Stimulated activated naive CD8-positive, alpha-beta T cell treated with anti-CD3 and anti-CD28 coated beads, Interleukin-15, Interleukin-2, amounts not matched to agents 100 ng/mL and 50 ng/mL, for 24 hours (primary cell): ENCODE results near the gene PLCL1.

Experiments
- H3K27ac Mint-ChIP-seq: one replicate; pipeline ENCODE4 v1.8.0; 2021; ENCODE audit warnings: mild to moderate bottlenecking, mixed read lengths
- H3K27me3 Mint-ChIP-seq: one replicate; pipeline ENCODE4 v1.8.0; 2021; ENCODE audit warnings: mixed read lengths
- H3K36me3 Mint-ChIP-seq: one replicate; pipeline ENCODE4 v1.8.0; 2021; ENCODE audit warnings: low read depth, mixed read lengths
- H3K4me1 Mint-ChIP-seq: one replicate; pipeline ENCODE4 v1.8.0; 2021; ENCODE audit warnings: low read depth, mixed read lengths
- H3K4me3 Mint-ChIP-seq: one replicate; pipeline ENCODE4 v1.8.0; 2021; ENCODE audit warnings: mild to moderate bottlenecking, mixed read lengths
- H3K9me3 Mint-ChIP-seq: one replicate; pipeline ENCODE4 v1.8.0; 2021; ENCODE audit warnings: mixed read lengths

PLCL1 gene

GRCh38 chr2:197801033-197801432 lies 3.4 kb upstream of the PLCL1 start:
- no peak overlapping the region for H3K4me3 Mint-ChIP-seq
- H3K4me1 Mint-ChIP-seq = peaks cover 21% of the 10 kb centered on the region
- H3K27me3 Mint-ChIP-seq = peaks cover 28% of the 10 kb centered on the region

GRCh38 chr2:197803033-197803444 lies 1.4 kb upstream of the PLCL1 start:
- no peaks in the 10 kb centered on the region for H3K36me3 Mint-ChIP-seq
- H3K27me3 Mint-ChIP-seq = peaks cover 22% of the 10 kb centered on the region
- H3K4me1 Mint-ChIP-seq = peaks cover 33% of the 10 kb centered on the region
- H3K9me3 Mint-ChIP-seq = no peaks in the 10 kb centered on the region
- peak overlapping the region; percentile 43 for H3K4me3 Mint-ChIP-seq
- H3K27ac Mint-ChIP-seq = no peak overlapping the region

More at GRCh38 chr2:197801033-197801432, 3.4 kb upstream of the PLCL1 start:
- Mint-ChIP-seq H3K9me3 (no peaks in the 10 kb centered on the region), H3K36me3 (no peaks in the 10 kb centered on the region), H3K27ac (no peak overlapping the region)

- Mint-ChIP-seq H3K4me1 (peaks cover 48% of the 10 kb centered on the region), H3K27ac (peak overlapping the region; percentile 58), H3K4me3 (peak overlapping the region; percentile 90), H3K36me3 (no peaks in the 10 kb centered on the region), H3K27me3 (peaks cover 17% of the 10 kb centered on the region), H3K9me3 (no peaks in the 10 kb centered on the region)
Observed at GRCh38 chr2:197804758-197805714, 643 bp downstream of the PLCL1 start.

GRCh38 chr2:197805715-197806633 lies 1.6 kb downstream of the PLCL1 start:
- peak overlapping the region; percentile 87 for H3K4me3 Mint-ChIP-seq
- peak overlapping the region; percentile 0 for H3K27ac Mint-ChIP-seq
- H3K36me3 Mint-ChIP-seq = no peaks in the 10 kb centered on the region
- H3K27me3 Mint-ChIP-seq = peaks cover 17% of the 10 kb centered on the region
- peaks cover 48% of the 10 kb centered on the region for H3K4me1 Mint-ChIP-seq
- H3K9me3 Mint-ChIP-seq = no peaks in the 10 kb centered on the region

- H3K36me3 Mint-ChIP-seq = no peaks in the 10 kb centered on the region
- H3K27me3 Mint-ChIP-seq = peaks cover 8% of the 10 kb centered on the region
- peaks cover 42% of the 10 kb centered on the region for H3K4me1 Mint-ChIP-seq
- H3K4me3 Mint-ChIP-seq = peak overlapping the region; percentile 22
- H3K9me3 Mint-ChIP-seq = no peaks in the 10 kb centered on the region
- H3K27ac Mint-ChIP-seq = no peak overlapping the region
Observed at GRCh38 chr2:197809064-197809463, 4.7 kb downstream of the PLCL1 start.

- peaks cover 45% of the 10 kb centered on the region for H3K4me1 Mint-ChIP-seq
- no peaks in the 10 kb centered on the region for H3K9me3 Mint-ChIP-seq
- H3K27me3 Mint-ChIP-seq = peaks cover 8% of the 10 kb centered on the region
- H3K27ac Mint-ChIP-seq = no peak overlapping the region
- no peaks in the 10 kb centered on the region for H3K36me3 Mint-ChIP-seq
- no peak overlapping the region for H3K4me3 Mint-ChIP-seq
Observed at GRCh38 chr2:197810016-197810415, 5.6 kb downstream of the PLCL1 start.

GRCh38 chr2:197810491-197810890 lies 6.1 kb downstream of the PLCL1 start:
- no peak overlapping the region for H3K4me3 Mint-ChIP-seq
- no peaks in the 10 kb centered on the region for H3K9me3 Mint-ChIP-seq
- peaks cover 45% of the 10 kb centered on the region for H3K4me1 Mint-ChIP-seq
- no peak overlapping the region for H3K27ac Mint-ChIP-seq
- no peaks in the 10 kb centered on the region for H3K36me3 Mint-ChIP-seq
- H3K27me3 Mint-ChIP-seq = peaks cover 7% of the 10 kb centered on the region

GRCh38 chr2:197813093-197813787 lies 8.8 kb downstream of the PLCL1 start:
- peaks cover 30% of the 10 kb centered on the region for H3K4me1 Mint-ChIP-seq

GRCh38 chr2:197814526-197814925 lies 10.1 kb downstream of the PLCL1 start:
- peaks cover 3% of the 10 kb centered on the region for H3K27me3 Mint-ChIP-seq
- H3K9me3 Mint-ChIP-seq = no peaks in the 10 kb centered on the region
- peak overlapping the region; percentile 18 for H3K27ac Mint-ChIP-seq
- peaks cover 21% of the 10 kb centered on the region for H3K4me1 Mint-ChIP-seq
- H3K36me3 Mint-ChIP-seq = no peaks in the 10 kb centered on the region
- peak overlapping the region; percentile 21 for H3K4me3 Mint-ChIP-seq

More at GRCh38 chr2:197813093-197813787, 8.8 kb downstream of the PLCL1 start:
- Mint-ChIP-seq H3K9me3 (no peaks in the 10 kb centered on the region), H3K27me3 (peaks cover 3% of the 10 kb centered on the region), H3K36me3 (no peaks in the 10 kb centered on the region), H3K4me3 (no peak overlapping the region), H3K27ac (no peak overlapping the region)

- Mint-ChIP-seq H3K27me3 (no peaks in the 10 kb centered on the region), H3K4me3 (no peak overlapping the region), H3K27ac (no peak overlapping the region), H3K36me3 (no peaks in the 10 kb centered on the region), H3K4me1 (peaks cover 6% of the 10 kb centered on the region), H3K9me3 (no peaks in the 10 kb centered on the region)
Observed at GRCh38 chr2:197821550-197822289, 17.3 kb downstream of the PLCL1 start.

- Mint-ChIP-seq H3K4me3 (no peak overlapping the region), H3K27ac (no peak overlapping the region), H3K4me1 (peaks cover 6% of the 10 kb centered on the region), H3K9me3 (no peaks in the 10 kb centered on the region), H3K27me3 (no peaks in the 10 kb centered on the region), H3K36me3 (no peaks in the 10 kb centered on the region)
Observed at GRCh38 chr2:197822333-197822732, 17.9 kb downstream of the PLCL1 start.

GRCh38 chr2:197827618-197828017 lies 23.2 kb downstream of the PLCL1 start:
- peaks cover 9% of the 10 kb centered on the region for H3K9me3 Mint-ChIP-seq
- no peaks in the 10 kb centered on the region for H3K36me3 Mint-ChIP-seq
- no peak overlapping the region for H3K4me3 Mint-ChIP-seq
- no peaks in the 10 kb centered on the region for H3K27me3 Mint-ChIP-seq
- H3K27ac Mint-ChIP-seq = no peak overlapping the region
- no peaks in the 10 kb centered on the region for H3K4me1 Mint-ChIP-seq

GRCh38 chr2:197828464-197829135 lies 24.2 kb downstream of the PLCL1 start:
- Mint-ChIP-seq H3K4me1 (no peaks in the 10 kb centered on the region), H3K36me3 (no peaks in the 10 kb centered on the region), H3K4me3 (no peak overlapping the region), H3K27ac (no peak overlapping the region), H3K27me3 (no peaks in the 10 kb centered on the region), H3K9me3 (peaks cover 13% of the 10 kb centered on the region)
